Peyer's patch (tissue), 4 donors: ENCODE data around the gene CYP2J2.

Experiments used
- POLR2A ChIP-seq, 2 donors: fragments of 450-650 bp; IDR thresholded peaks; one replicate each; pipeline ENCODE4 v1.5.1; 2017; ENCODE audit warnings: antibody characterized with exemption in 2 of 2, mild to moderate bottlenecking in 2 of 2, moderate library complexity in 2 of 2
- TF ChIP-seq, protein P1 (sequence below), 6 experiments: fragments of 450-650 bp in 4 of 6; fragments of 200-600 bp in 2 of 6; sonication (generic) in 1 of 6; IDR thresholded peaks; one replicate each; pipeline ENCODE4 v1.5.1; 2017 to 2019; ENCODE audit warnings: antibody characterized with exemption in 6 of 6, mild to moderate bottlenecking in 3 of 6, moderate library complexity in 1 of 6

DNA sequence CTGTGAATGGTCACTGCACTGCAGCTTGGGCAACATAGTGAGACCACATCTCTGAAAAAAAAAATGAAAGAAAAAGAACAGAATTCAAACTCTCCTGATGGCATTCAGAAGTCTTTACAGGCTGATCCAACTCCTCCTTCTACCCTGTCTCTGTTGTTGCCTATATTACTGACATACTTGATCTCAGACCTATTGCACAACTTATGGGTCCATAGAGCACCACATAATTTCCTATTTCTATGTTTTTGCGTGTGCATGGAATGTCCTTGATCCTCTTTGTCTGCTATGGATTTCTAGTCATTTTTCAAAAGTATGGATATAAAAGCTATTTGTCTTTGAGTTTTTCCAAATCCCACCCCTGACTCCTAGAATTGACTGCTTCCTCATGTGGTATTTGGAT is 22.4 kb upstream of the CYP2J2 start:
- TF ChIP-seq, protein P1, sequence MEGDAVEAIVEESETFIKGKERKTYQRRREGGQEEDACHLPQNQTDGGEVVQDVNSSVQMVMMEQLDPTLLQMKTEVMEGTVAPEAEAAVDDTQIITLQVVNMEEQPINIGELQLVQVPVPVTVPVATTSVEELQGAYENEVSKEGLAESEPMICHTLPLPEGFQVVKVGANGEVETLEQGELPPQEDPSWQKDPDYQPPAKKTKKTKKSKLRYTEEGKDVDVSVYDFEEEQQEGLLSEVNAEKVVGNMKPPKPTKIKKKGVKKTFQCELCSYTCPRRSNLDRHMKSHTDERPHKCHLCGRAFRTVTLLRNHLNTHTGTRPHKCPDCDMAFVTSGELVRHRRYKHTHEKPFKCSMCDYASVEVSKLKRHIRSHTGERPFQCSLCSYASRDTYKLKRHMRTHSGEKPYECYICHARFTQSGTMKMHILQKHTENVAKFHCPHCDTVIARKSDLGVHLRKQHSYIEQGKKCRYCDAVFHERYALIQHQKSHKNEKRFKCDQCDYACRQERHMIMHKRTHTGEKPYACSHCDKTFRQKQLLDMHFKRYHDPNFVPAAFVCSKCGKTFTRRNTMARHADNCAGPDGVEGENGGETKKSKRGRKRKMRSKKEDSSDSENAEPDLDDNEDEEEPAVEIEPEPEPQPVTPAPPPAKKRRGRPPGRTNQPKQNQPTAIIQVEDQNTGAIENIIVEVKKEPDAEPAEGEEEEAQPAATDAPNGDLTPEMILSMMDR (IDR thresholded peaks at IDR 0.05), result no peak
- TF ChIP-seq POLR2A (IDR thresholded peaks at IDR 0.05), result no peak
